GM13976 (cell line): Measurements from ENCODE around the gene KCNJ6.

Experiments used
- DNase-seq: peaks from one replicate; pipeline ENCODE4 v3.0.0; 2012; ENCODE audit warnings: low spot score
- CTCF ChIP-seq: IDR thresholded peaks from 2 replicates; pipeline ENCODE4 v1.5.1; 2012; ENCODE audit warnings: borderline replicate concordance, mild to moderate bottlenecking; ENCODE audit not compliant: insufficient read depth; ENCODE audit errors: extremely low read depth, missing control alignments, control extremely low read depth
- in situ Hi-C: fragments of 300-500 bp; cut with MboI; formaldehyde crosslinking; loops from one replicate; pipeline ENCODE4 v1.12.0; 2022; ENCODE audit warnings: low sequenced_read_pairs, mixed read lengths, inconsistent platforms; ENCODE audit not compliant: unreplicated experiment

Gene KCNJ6

DNA sequence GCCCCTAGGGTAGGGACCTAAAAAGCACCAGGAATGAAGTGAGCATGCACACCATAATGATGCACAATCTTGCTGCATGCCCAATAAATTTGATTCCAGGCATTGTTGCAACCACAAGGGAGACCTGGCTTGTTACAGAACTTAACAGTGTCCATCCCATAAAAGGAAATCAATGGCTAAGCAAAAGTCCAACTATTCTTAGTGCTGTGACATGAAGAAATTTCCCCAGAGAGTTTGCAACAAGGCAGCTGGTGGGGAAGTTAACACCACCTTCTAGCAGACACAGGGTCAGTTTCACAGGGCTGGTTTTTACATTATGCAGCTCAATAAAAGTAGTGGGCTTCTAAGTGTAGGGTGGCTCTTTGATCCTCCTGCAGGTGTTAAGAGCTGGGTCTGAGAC lies 221.1 kb downstream of the KCNJ6 start:
- DNase-seq: no peak
- no peak for TF ChIP-seq CTCF
- in situ Hi-C loops: no loop called here

- in situ Hi-C loops: no loop called here
- DNase-seq: no peak
Observed at GRCh38 chr21:37688952-37689659, 227.2 kb downstream of the KCNJ6 start.

DNA sequence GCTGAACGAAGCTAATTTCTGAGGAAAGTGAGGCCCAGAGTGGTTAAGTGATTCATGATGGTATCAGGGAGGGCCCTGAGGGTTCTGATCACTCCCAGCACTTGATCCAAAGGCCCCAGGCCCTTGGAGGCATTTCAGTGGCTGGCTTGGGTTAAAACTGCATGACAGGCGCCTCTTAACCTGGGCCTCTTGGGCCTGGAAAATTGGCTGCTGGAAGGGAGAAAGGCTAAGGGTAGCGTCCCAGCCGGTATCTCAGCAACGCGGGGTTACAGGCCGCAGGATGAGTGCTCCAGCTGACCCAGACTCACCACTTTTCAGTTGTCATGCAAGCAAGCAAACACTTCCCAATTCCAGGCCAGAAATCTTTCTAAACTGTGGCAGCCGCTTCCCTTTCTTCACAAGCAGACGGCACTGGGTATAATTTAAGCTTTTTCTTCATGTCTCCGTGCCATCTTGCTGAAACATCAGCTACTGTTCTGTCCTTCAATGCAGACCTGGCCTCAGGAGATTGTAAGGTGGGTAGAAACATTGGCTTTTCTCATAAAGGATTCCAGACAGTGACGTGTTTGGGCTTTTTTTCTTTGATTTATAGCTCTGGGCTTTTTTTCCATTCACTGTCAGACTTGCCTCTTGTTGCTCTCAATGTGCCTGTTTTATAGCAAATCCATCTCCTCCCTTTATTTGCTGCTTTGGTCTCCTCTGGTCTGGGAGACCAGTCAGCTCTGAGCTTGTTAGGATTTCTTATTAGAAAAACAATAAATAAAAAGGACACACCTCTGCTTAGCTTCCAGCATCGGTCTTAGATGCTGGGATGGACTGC lies 229.1 kb downstream of the KCNJ6 start:
- TF ChIP-seq CTCF: no peak
- no peak for DNase-seq
- in situ Hi-C loops: no loop called here

More at GRCh38 chr21:37688952-37689659, 227.2 kb downstream of the KCNJ6 start:
- TF ChIP-seq CTCF: no peak

GRCh38 chr21:37684547-37684946 lies 231.7 kb downstream of the KCNJ6 start:
- no peak for TF ChIP-seq CTCF
- no peak for DNase-seq
- in situ Hi-C loops: no loop called here

DNA sequence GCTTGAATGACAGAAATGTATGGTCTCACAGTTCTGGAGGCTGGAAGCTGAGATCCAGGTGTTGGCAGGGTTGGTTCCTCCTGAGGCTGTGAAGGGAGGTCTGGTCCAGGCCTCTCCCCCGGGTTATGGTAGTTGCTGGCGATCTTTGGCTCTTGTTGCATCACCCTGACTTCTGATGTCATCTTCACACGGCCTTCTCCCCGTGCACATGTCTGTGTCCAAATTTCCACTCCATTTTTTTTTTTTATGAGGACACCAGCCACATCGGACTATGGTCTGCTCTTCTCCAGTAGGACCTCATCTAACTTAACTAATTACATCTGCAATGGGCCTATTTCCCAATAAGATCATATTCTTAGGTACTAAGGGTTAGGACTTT lies 232.2 kb downstream of the KCNJ6 start:
- in situ Hi-C loops: no loop called here
- no peak for TF ChIP-seq CTCF
- no peak for DNase-seq

DNA sequence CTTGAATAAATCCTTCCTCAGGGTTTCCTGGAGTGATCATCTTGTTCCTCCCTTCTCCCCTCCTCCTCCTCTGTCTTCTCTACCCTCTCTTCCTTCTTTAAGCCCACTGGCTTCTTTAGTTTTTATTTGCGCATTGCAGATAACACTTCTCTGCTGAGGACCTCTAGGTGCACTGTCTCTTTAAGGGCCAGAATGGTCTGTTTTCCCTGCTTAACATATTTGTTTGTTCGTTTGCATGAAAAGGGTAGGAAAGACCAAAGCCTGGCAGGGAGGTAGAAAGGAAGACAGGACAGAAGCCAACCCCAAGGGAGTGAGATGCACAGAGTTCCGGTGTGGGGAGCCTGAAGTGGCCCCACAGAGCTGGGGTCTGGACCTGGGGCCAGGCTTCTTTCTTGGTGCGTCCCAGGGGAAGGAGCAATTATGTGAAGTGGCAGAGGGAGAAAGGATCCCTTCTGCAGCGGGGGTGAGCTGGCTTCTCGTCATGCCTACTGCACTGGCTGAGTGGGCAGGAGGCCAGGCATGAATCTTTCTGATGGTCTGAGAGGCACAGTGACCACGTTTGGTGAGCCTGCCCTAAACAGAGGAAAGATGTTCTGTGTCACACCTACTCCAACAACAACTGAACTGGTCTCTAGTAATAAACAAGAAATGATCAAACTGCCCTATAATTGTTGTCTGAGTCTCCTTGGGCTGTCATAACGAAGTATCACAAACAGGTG lies 232.7 kb downstream of the KCNJ6 start:
- no peak for TF ChIP-seq CTCF
- in situ Hi-C loops: no loop called here
- no peak for DNase-seq
